Testis (tissue), 2 donors: Measurements from ENCODE around the gene IL17RE.

ENCODE experiments used
- POLR2A ChIP-seq: fragments of 450-650 bp; IDR thresholded peaks from one replicate; pipeline ENCODE4 v1.6.1; 2017; ENCODE audit warnings: antibody characterized with exemption, mild to moderate bottlenecking, moderate library complexity
- TF ChIP-seq, protein P1 (sequence below), 3 experiments: fragments of 450-650 bp in 2 of 3; fragments of 200-600 bp in 1 of 3; sonication (generic) in 1 of 3; IDR thresholded peaks; one replicate each; pipeline ENCODE4 v1.5.1; 2016 to 2019; ENCODE audit warnings: antibody characterized with exemption in 3 of 3, mild to moderate bottlenecking in 2 of 3, moderate library complexity in 1 of 3

DNA sequence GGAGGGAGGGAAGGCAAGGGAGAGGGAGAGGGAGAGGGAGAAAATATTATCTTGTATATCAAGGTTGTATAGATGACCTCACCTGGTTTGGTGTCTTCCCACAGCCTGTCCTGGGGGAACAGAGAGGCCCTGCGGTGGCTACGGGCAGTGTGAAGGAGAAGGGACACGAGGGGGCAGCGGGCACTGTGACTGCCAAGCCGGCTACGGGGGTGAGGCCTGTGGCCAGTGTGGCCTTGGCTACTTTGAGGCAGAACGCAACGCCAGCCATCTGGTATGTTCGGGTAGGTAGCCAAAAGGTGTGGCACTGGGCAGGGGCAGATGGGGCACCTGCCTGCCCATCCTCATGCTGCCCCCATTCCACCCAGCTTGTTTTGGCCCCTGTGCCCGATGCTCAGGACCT, 38.1 kb downstream of the IL17RE start:
- TF ChIP-seq POLR2A = no peak
- TF ChIP-seq, protein P1, sequence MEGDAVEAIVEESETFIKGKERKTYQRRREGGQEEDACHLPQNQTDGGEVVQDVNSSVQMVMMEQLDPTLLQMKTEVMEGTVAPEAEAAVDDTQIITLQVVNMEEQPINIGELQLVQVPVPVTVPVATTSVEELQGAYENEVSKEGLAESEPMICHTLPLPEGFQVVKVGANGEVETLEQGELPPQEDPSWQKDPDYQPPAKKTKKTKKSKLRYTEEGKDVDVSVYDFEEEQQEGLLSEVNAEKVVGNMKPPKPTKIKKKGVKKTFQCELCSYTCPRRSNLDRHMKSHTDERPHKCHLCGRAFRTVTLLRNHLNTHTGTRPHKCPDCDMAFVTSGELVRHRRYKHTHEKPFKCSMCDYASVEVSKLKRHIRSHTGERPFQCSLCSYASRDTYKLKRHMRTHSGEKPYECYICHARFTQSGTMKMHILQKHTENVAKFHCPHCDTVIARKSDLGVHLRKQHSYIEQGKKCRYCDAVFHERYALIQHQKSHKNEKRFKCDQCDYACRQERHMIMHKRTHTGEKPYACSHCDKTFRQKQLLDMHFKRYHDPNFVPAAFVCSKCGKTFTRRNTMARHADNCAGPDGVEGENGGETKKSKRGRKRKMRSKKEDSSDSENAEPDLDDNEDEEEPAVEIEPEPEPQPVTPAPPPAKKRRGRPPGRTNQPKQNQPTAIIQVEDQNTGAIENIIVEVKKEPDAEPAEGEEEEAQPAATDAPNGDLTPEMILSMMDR (IDR thresholded peaks at IDR 0.05) = no peak
